Liver (tissue), 3 donors: ENCODE data around the gene MMP28.

Experiments used
- CTCF ChIP-seq: fragments of 150-350 bp; IDR thresholded peaks from 2 replicates; pipeline ENCODE4 v1.5.1; 2017; ENCODE audit warnings: improper control_type of control experiment, low read depth, low read length; ENCODE audit not compliant: missing input control
- MAX ChIP-seq: IDR thresholded peaks from 2 replicates; pipeline ENCODE4 v1.6.1; 2016; ENCODE audit warnings: antibody characterized with exemption
- RAD21 ChIP-seq, 2 donors: IDR thresholded peaks; 2 replicates each; pipeline ENCODE4 v1.6.1; 2016; ENCODE audit warnings: antibody characterized with exemption in 2 of 2, mild to moderate bottlenecking in 2 of 2
- YY1 ChIP-seq: IDR thresholded peaks from 2 replicates; pipeline ENCODE4 v1.6.1; 2016; ENCODE audit warnings: antibody characterized with exemption, mild to moderate bottlenecking
- TF ChIP-seq, protein P1 (sequence below): IDR thresholded peaks from 2 replicates; pipeline ENCODE4 v1.6.1; 2016; ENCODE audit warnings: antibody characterized with exemption, mild to moderate bottlenecking
- donor health status: healthy.
- donor health status: healthy.

DNA sequence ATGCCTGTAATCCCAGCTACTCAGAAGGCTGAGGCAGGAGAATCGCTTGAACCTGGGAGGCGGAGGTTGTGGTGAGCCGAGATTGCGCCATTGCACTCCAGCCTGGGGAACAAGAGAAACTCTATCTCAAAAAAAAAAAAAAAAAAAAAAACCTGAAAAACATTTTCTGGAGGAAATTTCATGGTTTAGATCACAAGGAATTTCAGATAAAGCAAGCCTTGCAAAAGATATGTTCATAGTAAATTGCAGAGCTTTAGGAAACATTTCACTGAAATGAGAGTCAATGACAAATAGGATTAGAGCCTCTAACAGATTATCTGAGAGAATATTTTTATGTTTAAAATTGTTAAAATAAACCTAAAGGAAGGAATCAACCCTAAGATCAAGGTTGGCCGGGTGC, 17.0 kb upstream of the MMP28 start:
- TF ChIP-seq CTCF (no peak), YY1 (no peak), MAX (no peak), RAD21 (IDR thresholded peaks at IDR 0.05) (no peak)
- TF ChIP-seq, protein P1, sequence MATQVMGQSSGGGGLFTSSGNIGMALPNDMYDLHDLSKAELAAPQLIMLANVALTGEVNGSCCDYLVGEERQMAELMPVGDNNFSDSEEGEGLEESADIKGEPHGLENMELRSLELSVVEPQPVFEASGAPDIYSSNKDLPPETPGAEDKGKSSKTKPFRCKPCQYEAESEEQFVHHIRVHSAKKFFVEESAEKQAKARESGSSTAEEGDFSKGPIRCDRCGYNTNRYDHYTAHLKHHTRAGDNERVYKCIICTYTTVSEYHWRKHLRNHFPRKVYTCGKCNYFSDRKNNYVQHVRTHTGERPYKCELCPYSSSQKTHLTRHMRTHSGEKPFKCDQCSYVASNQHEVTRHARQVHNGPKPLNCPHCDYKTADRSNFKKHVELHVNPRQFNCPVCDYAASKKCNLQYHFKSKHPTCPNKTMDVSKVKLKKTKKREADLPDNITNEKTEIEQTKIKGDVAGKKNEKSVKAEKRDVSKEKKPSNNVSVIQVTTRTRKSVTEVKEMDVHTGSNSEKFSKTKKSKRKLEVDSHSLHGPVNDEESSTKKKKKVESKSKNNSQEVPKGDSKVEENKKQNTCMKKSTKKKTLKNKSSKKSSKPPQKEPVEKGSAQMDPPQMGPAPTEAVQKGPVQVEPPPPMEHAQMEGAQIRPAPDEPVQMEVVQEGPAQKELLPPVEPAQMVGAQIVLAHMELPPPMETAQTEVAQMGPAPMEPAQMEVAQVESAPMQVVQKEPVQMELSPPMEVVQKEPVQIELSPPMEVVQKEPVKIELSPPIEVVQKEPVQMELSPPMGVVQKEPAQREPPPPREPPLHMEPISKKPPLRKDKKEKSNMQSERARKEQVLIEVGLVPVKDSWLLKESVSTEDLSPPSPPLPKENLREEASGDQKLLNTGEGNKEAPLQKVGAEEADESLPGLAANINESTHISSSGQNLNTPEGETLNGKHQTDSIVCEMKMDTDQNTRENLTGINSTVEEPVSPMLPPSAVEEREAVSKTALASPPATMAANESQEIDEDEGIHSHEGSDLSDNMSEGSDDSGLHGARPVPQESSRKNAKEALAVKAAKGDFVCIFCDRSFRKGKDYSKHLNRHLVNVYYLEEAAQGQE = no peak
